Tibial artery (tissue), 4 donors: Measurements from ENCODE around the gene KDELR3.

Experiments used
- DNase-seq, 2 donors: peaks; one replicate each; pipeline ENCODE4 v3.0.0-alpha.2; 2019
- H3K27ac ChIP-seq, 2 donors: fragments of 200-600 bp; sonication (generic) in 1 of 2; 1 replicate in 1 of 2; 2 replicates in 1 of 2; pipeline ENCODE4 v1.5.1; 2018 to 2019; ENCODE audit warnings: mild to moderate bottlenecking in 1 of 2
- H3K27me3 ChIP-seq, 2 donors: fragments of 200-600 bp; sonication (generic) in 1 of 2; one replicate each; pipeline versions ENCODE4 v1.5.1 to v1.6.0; 2016 to 2019
- H3K36me3 ChIP-seq, 3 donors: fragments of 200-600 bp; sonication (generic) in 2 of 3; one replicate each; pipeline ENCODE4 v1.5.1; 2016 to 2019; ENCODE audit warnings: mild to moderate bottlenecking in 2 of 3
- H3K4me1 ChIP-seq, 4 donors: fragments of 200-600 bp; sonication (generic) in 2 of 4; 1 replicate in 3 of 4; 2 replicates in 1 of 4; pipeline ENCODE4 v1.5.1; 2016 to 2019
- H3K4me3 ChIP-seq, 2 donors: fragments of 200-600 bp; sonication (generic) in 1 of 2; 1 replicate in 1 of 2; 2 replicates in 1 of 2; pipeline ENCODE4 v1.5.1; 2018 to 2019; ENCODE audit warnings: mild to moderate bottlenecking in 2 of 2
- H3K9me3 ChIP-seq, 3 donors: fragments of 200-600 bp; sonication (generic) in 1 of 3; one replicate each; pipeline ENCODE4 v1.5.1; 2016 to 2019
- CTCF ChIP-seq, 2 experiments: fragments of 200-600 bp in 1 of 2; fragments of 450-650 bp in 1 of 2; IDR thresholded peaks; one replicate each; pipeline ENCODE4 v1.5.1; 2017 to 2019; ENCODE audit warnings: antibody characterized with exemption in 2 of 2, mild to moderate bottlenecking in 1 of 2, moderate library complexity in 1 of 2
- intact Hi-C: fragments of 100-400 bp; cut with DNase I; formaldehyde crosslinking; loops from one replicate; pipeline ENCODE4 v1.15.0; 2023; ENCODE audit warnings: low total_unique reads

The KDELR3 gene

DNA sequence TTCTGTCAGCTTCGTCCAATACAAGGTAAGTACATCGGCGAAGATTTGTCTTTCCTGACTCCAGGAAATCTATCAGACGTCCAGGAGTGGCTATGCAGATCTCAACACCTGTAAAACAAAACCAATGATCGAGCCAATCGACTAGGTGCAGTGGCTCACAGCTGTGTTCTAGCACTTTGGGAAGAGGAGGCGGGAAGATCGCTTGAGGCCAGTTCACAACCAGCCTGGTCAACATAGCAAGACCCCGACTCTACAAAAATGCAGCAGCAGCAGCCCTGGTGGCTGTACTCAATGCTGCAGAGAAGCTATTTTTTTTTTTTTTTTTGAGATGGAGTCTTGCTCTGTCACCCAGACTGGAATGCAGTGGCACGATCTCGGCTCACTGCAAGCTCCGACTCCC, 27.0 kb downstream of the KDELR3 start:
- intact Hi-C loops = no loop called here
- Histone ChIP-seq H3K27me3 (no peaks in the 10 kb centered on the region), H3K4me1 (peaks cover 0 to 56% (median 19%) of the 10 kb centered on the region in 4 donors), H3K9me3 (no peaks in the 10 kb centered on the region), H3K27ac (no peak overlapping the region), H3K4me3 (no peak overlapping the region), H3K36me3 (peaks cover 97 to 100% (median 98%) of the 10 kb centered on the region in 3 donors)
- no peak for TF ChIP-seq CTCF (IDR thresholded peaks at IDR 0.05)
- no peak for DNase-seq

GRCh38 chr22:38497869-38498268, 30.0 kb downstream of the KDELR3 start:
- no peak for DNase-seq
- H3K9me3 ChIP-seq = no peaks in the 10 kb centered on the region
- H3K4me1 ChIP-seq = peaks cover 0 to 55% (median 20%) of the 10 kb centered on the region in 4 donors
- H3K27ac ChIP-seq = no peak overlapping the region
- intact Hi-C loops = no loop called here
- no peak overlapping the region for H3K4me3 ChIP-seq
- H3K36me3 ChIP-seq = peaks cover 77 to 89% (median 84%) of the 10 kb centered on the region in 3 donors
- no peaks in the 10 kb centered on the region for H3K27me3 ChIP-seq
- no peak for TF ChIP-seq CTCF (IDR thresholded peaks at IDR 0.05)

DNA sequence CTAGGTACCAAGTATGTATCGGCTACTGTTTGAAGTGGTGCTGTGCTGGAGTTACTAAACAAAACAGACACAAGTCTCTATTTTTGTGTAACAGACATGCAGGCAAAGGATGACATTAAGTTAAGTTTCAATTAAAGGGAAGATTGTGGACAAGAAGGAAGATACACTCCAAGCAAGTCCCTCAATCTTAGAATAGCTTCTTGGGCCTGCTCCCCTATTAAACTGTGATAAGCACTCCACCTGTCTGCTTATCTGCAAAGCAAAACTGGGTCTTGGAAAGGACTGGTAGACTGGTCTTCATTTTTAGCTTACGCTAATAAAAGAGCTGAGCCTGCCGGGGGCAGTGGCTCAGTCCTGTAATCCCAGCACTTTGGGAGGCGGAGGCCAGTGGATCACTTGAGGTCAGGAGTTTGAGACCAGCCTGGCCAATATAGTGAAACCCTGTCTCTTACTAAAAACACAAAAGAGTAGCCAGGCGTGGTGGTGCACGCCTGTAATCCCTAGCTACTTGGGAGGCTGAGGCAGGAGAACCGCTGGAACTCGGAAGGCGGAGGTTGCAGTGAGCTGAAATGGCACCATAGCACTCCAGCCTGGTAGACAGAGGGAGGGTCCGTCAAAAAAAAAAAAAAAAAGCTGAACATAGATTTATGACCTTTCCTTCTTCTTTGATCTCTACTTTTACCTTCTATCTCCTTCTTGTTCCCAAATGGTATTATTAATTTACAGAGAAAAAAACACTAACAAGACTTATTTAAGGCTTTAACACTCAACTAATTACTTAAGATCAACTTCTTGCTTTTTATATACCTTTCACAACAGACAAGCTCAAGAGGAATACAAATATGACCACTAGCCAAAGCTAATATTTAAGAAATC, 34.1 kb downstream of the KDELR3 start:
- DNase-seq = no peak
- H3K4me3 ChIP-seq = peak overlapping the region in 1 of 2 donors; percentile 97
- H3K36me3 ChIP-seq = peaks cover 38 to 48% (median 42%) of the 10 kb centered on the region in 3 donors
- no peak for TF ChIP-seq CTCF (IDR thresholded peaks at IDR 0.05)
- peak overlapping the region in 1 of 2 donors; percentile 99 for H3K27ac ChIP-seq
- no peaks in the 10 kb centered on the region for H3K9me3 ChIP-seq
- no peaks in the 10 kb centered on the region for H3K27me3 ChIP-seq
- intact Hi-C loops = no loop called here
- peaks cover 0 to 64% (median 29%) of the 10 kb centered on the region in 4 donors for H3K4me1 ChIP-seq

GRCh38 chr22:38503021-38503420, 35.1 kb downstream of the KDELR3 start:
- Histone ChIP-seq H3K9me3 (no peaks in the 10 kb centered on the region), H3K4me1 (peaks cover 0 to 68% (median 29%) of the 10 kb centered on the region in 4 donors), H3K4me3 (peak overlapping the region; percentile 83 to 97), H3K27ac (peak overlapping the region in 1 of 2 donors; percentile 99), H3K36me3 (peaks cover 29 to 38% (median 34%) of the 10 kb centered on the region in 3 donors), H3K27me3 (no peaks in the 10 kb centered on the region)
- TF ChIP-seq CTCF (IDR thresholded peaks at IDR 0.05) = no peak
- no peak for DNase-seq
- intact Hi-C loops = no loop called here

DNA sequence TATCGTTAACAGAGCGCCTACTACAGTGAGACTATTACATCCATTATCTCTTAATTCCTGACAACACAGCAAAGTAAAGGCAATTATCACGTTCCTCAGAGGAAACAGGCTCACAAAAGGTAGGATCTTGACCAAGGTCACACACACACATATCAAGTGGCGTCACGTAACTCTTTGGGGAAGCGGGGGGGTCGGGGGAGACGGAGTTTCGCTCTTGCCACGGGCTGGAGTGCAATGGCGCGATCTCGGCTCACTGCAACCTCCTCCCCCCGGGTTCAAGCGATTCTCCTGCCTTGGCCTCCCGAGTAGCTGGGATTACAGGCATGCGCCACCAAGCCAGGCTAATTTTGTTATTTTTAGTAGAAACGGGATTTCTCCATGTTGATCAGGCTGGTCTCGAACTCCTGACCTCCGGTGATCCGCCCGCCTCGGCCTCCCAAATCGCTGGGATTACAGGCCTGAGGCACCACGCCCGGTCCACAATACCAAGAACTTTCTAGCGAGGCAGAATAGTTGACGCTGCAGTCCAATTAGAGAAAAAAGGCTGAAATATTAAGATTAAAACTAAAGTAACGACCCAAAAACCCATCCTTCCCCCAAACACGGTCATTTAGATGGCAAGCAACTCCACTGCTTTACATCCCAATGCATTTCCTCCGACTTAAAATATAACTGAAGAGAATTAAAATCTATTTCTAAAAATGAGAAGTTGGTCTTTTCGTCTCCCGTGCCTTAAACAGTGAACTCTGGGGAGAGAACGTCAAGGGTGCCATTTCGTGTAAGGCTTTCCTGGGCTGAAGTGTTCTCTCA, 37.0 kb downstream of the KDELR3 start:
- no peaks in the 10 kb centered on the region for H3K27me3 ChIP-seq
- H3K9me3 ChIP-seq = no peaks in the 10 kb centered on the region
- DNase-seq = peak; percentile 57 to 69
- TF ChIP-seq CTCF (IDR thresholded peaks at IDR 0.05) = no peak
- H3K4me3 ChIP-seq = peak overlapping the region; percentile 83 to 97
- peaks cover 0 to 52% (median 23%) of the 10 kb centered on the region in 4 donors for H3K4me1 ChIP-seq
- peaks cover 10 to 19% (median 15%) of the 10 kb centered on the region in 3 donors for H3K36me3 ChIP-seq
- intact Hi-C loops = loop anchor here (5.0 kb wide), 1 partner anchor 438 kb away; no protein-coding TSS in a partner anchor
- peak overlapping the region; percentile 99 to 100 for H3K27ac ChIP-seq
